ENCODE results near the gene LMX1B. TPM values are rescaled to one million over a fixed set of nuclear protein-coding genes. Genes with fewer than 3 reads are reported as not detected.

Gene LMX1B
- polyA plus RNA-seq, 1 donor: 0.80 TPM

DNA sequence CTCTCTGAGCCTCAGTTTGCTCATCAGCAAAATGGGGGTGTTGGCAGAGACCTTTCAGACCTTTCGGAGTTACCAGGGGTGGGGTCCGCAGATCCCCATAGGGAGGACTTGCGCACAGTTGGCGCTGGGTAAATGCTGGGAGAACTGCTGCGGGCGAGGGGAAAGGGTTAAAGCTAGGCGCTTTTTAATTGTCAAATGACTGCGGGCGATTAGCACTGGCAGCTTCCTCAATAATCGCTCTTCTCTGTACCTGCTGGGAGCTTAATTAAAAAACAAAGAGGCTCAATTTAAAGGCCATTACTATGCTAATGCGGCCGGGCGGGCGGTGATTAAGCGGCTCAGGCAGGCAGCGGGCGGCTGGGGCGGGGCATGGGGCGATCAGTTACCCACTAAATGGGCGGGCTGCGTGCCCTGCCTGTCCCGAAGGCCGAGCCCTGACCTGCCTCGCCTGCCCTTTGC, 63.0 kb downstream of the LMX1B start:
- no peak for DNase-seq (ENCODE audit: low read depth)

DNA sequence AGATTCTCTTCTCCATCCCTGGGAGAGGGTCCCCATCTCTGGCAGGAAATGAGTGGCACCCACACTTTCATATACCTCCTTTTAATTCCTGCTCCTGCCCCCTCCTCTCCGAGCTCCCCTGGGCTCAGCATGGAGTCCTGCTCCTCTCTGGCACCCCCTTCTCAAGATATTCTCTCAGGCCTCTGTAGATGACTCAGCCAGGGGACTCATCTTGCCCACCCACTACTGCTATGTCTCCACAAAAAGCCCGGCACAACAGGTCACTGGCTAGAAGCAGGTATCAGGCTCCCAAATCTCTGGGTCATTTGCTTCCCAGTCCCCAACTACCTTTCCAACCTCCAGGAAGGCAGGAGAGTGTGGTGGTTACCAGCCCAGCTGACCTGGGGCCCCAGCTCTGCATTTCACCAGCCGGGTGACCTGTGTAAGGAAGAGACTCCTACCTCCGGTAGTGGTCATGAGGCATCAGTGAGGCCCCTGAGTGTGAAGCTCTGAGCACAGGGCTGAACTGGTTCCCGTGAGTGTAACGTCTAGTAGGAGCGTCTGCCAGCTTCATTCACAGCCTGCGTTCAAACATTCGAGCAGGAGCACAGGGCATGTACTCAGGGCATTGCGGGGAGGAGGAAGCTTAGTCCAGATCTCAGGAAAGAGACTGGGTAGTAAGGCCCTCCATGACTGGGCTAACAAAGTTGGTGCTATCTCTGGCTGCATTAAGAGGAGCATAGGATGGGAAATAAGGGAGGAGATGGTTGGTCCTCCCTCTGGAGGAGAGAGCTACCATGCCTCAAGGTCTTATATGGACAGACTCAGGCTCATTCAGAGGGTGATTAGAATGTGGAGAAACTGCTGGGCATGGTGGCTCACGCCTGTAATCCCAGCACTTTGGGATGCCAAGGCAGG, 63.7 kb downstream of the LMX1B start:
- no peak for DNase-seq (ENCODE audit: low read depth)

DNA sequence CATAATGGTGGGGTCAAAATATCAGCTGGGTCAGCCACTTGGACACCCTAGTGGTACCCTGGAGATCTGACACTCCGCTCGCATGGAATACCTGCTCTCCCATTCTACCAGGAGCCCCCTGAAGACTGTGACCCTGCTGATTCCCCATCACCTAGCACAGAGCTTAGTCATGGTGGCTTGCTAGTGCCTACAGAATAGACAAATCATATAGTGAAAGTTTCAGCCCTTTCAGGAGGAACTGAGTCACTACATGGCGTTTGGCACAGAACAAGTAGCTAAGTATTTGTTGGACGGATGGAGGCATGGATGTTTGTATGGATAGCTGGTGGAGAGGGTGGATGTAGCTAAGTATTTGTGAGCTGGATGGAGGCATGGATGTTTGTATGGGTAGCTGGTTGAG, 65.3 kb downstream of the LMX1B start:
- no peak for DNase-seq (ENCODE audit: low read depth)

DNA sequence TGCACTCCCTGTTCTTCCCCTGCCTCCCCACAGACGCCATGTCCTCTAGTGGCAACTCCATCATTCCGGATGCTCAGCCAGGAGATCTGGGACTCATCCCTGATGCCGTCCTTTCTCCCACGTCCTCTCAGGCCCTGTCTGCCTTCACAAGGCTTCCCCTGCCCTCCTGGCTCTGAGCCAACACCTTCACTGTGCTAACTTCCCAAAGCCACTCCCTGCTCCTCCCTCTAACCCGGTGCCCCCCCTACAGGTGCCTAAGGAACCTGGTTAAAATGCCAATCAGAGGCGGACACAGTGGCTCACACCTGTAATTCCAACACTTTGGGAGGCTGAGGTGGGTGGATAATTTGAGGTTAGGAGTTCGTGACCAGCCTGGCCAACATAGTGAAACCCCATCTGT, 67.6 kb downstream of the LMX1B start:
- no peak for DNase-seq (ENCODE audit: low read depth)

DNA sequence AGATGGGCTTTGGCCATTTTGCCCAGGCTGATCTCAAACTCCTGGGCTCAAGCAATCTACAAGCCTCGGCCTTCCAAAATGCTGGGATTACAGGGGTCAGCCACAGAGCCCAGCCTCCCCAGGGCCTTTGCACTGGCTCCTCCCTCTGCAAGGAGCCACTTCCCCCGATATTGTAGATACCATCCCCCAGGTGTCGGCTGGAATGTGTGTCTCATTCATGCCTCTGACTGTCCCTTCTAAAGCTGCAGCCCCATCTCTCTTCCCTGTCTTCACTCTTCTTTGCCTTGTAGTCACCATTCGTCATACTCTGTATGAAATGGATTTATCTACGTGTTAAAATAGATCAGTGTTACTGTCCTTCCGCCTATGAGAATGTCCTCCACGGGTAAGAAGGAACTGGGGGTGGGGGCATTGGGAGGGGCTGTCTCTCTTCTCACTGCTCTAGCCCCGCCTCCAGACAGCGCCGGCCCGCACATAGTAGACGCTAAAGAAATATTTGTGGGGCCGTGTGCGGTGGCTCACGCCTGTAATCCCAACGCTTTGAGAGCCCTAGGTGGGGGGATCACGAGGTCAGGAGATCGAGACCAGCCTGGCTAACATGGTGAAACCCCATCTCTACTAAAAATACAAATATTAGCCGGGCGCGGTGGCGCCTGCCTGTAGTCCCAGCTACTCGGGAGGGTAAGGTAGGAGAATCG, 68.5 kb downstream of the LMX1B start:
- DNase-seq (ENCODE audit: low read depth): no peak

DNA sequence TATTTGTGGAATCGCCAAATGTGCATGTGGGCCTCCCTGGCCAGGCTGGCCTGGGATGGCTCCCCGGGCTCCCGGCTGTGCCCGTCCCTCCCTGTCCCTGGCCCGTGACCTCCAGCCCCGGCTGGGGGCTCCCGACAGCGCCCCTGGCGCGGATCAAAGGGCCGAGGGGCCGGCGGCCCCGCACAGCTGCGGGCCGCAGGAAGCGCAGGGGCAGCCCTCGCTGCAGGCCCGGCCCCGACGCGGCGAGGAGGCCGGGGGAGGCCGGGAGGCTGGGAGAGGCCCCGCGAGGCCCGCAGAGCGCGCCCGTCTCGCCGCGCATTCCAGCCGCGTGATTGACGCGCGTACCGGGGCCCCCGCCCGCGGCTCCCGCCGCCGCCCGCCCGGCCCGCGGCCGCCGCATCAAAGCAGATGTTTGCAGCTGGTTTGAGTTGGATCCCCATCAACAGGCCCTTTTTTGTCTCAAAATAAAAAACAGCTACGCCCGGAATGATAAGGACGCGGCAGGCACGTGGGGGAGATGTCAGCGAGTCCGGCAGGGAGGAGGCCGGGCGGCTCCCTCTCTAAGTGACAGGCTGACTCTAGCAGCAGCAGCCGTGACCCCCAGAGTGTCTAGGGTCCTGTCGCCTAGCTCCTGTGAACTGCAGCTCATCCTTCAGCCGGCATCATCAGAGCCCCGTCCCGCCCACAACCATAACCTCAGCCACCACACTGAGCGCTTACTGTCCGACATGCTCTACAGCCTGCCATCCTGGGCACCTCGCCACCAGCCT, 69.4 kb downstream of the LMX1B start:
- DNase-seq (ENCODE audit: low read depth): no peak

DNA sequence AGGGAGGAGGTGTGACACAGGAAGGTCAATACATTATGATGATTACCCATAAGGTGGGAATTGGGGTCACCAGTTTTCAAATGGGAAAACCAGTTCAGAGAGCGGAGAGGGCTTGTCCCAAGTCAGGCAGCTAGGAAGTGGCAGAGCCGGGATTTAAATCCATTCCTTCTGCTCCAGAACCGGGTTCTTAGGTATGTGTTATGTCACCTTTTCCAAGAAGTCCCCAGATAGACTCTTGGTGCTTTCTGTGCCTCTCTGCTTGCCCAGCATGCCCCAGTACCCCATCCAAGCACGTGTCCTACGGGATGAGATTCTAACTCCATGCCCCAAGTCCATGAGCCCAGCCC, 69.9 kb downstream of the LMX1B start:
- no peak for DNase-seq (ENCODE audit: low read depth)

DNA sequence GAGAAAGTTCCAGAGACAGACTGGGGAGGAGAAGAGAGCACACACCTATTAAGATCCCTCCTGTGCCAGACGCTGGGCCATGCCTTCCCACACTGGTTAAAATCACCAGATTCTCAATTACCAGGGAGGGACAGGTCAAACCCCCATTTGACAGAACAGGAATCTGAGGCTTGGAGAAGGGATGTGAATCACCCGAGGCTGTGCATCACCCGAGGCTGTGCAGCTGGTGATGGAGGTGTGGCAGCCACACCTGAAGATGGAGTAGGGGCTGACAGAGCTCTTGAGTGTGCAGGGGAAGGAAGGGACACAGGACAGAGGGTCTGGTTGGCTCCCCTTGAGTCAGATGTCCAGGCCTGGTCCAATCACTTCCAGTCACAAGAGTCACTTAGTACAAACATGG, 70.6 kb downstream of the LMX1B start:
- no peak for DNase-seq (ENCODE audit: low read depth)

DNA sequence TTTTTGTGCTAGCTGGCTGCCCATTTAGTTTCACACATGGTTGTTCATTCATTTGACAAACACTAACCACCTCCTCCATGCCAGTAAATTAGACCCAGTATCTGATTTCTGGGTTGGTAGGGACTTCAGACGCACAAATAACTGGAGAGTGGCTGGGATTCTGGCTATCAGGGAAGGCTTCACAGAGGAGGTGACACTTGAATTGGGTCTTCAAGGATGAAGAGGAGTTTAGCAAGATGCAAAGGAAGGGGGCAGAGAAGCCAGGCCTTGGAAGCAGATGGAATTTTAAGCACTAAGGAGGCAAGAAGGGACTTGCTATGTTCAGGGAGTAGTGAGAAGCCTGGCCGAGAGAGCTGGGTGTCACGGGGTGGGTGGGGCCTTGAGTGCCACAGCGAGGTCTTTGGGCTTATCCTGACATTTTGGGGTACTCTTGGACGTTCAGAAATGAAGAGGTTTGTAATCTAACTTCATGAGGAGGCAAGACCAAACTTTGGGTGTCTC, 71.3 kb downstream of the LMX1B start:
- no peak for DNase-seq (ENCODE audit: low read depth)

DNA sequence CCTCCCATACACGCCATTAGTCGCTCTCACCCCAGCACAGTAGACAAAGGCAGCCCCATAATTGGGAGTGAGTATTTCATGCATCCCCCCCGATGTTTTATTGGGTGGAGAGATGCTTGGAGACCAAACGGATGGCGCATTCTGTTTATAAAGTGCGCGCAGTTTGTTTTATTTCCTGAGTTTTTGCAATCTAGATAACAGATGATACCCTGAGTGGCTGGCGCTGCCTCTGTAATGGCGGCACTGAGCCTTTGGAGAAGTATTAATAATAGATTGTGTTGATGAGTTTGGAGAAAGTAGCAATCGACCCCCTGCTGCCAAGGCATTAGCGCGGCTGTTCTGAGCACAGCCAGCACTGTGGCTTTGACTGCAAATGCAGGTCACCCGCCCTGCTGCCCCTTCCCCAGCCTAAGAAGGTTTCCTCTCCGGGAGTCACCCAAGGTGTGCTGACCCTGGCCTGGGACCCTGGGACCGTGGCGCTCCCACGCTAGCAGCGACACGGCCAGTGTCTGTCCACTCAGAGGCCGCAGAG, 74.3 kb downstream of the LMX1B start:
- DNase-seq (ENCODE audit: low read depth): no peak

DNA sequence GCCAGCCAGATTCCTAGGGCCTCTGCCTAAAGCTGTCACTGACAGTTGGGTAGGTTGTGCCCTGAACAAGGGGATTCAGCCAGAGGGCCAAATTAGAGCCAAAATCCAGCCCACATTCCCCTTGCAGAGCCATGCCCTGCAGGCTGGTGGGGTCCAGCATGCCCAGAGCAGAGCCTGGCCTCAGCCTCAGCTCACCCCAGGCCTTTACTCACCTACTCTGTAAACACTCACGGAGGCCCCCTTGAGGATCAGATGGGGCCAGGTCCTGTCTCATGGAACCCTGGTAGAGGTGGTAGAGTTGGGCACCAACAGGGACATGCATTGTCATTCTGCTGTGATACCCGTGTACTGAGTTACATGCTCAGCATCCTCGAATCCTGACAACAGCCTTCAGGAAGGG, 74.9 kb downstream of the LMX1B start:
- no peak for DNase-seq (ENCODE audit: low read depth)

DNA sequence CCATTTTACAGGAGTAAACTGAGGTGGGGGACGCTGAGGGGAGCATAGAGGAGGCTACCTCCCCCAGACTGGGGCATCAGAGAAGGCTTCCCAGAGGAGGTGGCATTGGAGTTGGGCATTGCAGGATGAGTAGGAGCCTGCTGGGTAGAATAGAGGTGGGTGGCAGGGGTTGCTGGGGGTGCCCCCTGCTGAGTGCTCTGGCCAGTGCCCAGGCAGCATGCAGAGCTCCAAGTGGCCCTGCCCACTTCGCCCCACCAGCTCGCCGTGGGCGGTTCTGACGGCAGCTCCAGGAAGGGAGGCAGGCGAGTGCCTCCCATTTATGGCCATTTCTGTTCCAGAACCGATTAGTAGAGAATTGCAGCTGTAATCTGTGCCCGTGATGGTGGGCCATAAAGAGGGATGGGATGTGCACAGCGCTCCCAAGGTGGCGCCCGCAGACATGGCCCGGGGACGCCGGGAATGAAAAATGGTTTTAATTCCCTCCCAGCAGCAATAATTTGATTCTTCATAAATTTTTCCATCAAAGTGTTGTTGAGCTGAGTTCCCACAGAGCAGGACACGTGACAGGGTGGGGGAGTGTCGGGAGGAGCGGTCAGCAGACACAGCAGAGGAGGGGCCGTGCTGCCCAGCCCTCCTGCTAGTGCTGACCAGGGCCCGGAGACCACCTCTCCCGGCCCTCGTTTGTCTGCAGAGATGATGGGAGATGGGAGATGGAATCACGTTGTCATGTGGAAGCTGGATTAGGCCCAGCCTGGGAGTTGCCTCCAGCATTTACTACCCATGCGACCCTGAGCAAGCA, 75.5 kb downstream of the LMX1B start:
- no peak for DNase-seq (ENCODE audit: low read depth)

DNA sequence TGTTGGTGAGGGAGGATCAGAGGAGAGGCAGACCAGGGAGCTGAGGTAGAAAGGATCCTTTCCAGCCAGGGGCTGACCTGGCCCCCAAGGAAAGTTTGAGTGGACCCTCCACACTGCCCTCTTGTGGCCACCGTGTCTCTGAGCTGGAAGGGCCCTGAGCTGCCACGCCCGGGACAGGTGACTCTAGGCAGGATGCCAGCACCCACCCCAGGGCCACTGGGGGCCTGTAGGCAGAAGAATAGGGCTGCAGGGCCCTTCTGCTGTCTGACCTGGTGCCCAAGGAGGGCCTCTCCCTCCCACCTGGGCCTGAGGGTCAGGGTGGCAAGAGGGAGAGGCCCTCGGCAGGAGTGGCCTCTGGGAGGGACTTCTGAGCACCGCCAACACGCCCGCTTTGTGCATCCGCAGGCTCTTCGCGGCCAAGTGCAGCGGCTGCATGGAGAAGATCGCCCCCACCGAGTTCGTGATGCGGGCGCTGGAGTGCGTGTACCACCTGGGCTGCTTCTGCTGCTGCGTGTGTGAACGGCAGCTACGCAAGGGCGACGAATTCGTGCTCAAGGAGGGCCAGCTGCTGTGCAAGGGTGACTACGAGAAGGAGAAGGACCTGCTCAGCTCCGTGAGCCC, 76.8 kb downstream of the LMX1B start:
- no peak for DNase-seq (ENCODE audit: low read depth)

DNA sequence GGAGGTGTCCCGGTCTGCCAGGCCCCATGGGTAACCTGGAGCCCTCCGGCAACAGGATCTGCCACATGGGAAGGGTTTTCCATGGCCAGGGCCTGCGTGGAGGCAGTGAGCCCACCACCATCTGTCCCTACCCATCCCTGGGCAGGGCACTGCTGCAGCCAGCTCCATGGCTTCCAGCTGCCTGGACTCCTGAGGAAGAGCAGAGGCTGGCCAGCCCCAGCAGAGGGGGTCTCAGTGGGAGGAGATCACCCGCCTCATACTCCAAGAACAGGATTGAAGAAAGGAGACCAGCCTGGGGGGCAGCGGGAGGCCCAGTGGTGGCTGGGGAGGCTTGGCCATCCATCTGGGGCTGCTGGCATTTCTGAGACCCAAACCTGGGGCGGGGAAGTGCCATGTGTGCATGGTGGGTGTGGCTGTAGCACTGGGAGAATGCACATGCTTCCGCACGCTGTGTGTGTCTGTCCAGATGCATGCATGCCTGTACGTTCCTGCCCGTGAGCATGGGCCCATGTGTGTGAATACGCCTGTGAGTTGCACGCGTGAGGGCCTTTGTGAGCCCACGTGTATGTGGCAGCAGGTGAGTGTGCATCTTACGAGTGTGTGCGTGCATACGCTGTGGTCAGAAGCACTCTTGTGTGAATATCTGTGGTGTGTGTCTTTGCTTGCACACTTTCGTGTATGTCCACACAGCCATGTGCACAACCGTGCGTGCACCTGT, 78.5 kb downstream of the LMX1B start:
- no peak for DNase-seq (ENCODE audit: low read depth)

DNA sequence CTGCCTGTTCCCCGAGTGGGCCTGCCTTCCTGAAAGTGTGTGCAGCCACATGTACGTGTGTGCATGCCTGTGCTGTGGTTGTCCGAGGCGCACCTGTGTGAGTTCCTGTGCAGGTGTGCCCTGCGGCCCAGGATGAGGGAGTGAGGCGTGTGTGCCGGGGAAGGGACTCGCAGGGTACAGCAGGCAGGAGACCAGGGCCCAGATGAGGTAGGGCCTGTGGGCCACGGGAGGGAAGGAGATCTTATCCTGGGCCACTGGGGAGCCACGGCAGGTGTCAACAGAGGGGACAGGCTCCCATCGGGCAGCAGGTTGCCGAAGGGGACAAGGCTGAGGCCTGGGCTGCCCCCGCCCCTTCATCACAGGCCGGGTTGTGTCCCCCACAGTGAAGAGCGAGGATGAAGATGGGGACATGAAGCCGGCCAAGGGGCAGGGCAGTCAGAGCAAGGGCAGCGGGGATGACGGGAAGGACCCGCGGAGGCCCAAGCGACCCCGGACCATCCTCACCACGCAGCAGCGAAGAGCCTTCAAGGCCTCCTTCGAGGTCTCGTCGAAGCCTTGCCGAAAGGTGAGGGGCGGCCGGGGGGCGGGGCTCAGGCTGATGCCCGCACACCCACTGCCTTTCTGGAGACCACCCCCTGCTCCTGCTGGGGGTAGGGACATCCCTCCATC, 79.2 kb downstream of the LMX1B start:
- no peak for DNase-seq (ENCODE audit: low read depth)

DNA sequence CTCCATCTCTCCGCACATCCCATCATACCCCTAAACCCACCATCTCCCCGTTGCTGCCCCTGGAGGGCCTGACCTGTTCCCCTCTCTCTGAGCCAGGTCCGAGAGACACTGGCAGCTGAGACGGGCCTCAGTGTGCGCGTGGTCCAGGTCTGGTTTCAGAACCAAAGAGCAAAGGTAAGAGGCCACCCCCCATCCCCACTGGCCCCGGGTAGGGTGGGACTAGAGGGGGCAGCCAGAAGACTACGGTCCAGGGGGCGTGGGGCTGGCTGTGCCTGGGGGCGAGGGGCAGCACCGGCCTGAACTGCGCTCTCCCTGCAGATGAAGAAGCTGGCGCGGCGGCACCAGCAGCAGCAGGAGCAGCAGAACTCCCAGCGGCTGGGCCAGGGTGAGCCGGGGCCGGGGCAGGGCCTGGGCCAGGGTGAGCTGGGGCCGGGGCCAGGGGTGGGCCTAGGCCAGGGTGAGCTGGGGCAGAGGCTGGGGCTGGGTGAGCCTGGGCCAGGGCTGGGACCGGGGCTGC, 79.8 kb downstream of the LMX1B start:
- no peak for DNase-seq (ENCODE audit: low read depth)

DNA sequence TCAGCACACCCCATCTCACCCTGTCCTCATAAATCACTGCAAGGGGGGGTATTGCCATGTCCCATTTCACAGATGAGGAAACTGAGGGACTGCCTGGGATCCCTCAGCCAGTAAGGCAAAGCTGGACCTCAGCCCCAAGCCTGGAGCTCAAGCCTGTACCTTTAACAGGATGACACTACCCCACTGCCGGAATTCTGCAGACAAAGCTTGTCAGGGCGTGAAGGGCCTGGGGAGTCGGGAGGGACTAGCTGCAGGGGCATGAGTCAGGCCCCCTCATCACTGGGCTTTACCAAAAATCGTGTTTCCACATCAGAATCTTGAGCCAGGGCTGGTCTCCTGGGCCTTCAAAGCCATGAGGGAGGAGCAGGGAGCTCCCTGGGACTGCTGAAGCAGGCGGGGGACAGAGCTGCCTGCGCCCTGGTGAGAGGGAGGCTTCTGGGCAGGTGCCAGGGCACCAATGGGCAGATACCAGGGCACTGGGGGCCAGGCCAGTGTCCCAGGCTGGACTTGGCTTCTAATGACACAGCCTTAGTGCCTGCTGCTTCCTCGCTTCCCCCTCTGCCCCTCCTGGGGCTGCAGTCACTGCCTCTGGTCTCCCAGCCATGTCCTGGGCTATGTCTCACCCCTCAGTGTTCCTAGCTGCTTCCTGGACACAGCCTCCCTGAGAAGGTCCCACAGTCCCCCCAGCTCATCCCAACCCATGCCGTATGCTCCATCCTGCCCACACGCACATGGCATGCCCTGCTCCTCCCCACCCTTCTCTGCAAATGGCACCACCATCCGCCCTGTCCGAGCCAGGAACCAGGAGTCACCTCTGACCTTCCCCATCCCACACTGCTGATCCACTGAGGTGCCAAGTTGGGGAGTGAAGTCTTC, 80.7 kb downstream of the LMX1B start:
- DNase-seq (ENCODE audit: low read depth): no peak

DNA sequence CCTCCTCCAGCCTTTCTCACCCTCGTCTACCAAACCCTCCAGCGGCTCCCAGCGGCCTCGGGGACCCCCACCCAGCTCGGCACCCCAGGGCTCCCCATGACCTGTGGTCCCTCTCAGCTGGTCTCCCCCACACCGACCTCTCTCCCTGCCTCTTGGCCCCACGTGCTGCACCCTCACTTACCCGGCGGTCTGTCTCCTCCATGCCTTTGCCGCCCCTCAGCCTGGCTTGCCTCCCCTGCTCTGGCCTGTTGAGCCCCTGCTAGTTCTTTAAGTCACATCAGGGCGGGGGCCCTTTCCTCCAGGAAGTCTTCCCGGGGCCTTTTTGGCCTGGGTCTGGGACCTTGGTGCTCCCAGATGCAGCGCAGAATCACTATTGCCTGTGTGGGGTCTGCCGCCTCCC, 81.5 kb downstream of the LMX1B start:
- DNase-seq (ENCODE audit: low read depth): no peak

Measured in forelimb muscle (tissue), 1 donor.